GM21381 (cell line): ENCODE data around the gene FIZ1.

Experiments
- ATAC-seq: cut with Tn5 transposase; IDR thresholded peaks from one replicate; pipeline ENCODE4 v1.9.1; 2021; ENCODE audit warnings: mild to moderate bottlenecking, moderate library complexity; ENCODE audit not compliant: unreplicated experiment

FIZ1 gene

GRCh38 chr19:55636723-55637122 lies 37.4 kb upstream of the FIZ1 start:
- ATAC-seq: no peak

DNA sequence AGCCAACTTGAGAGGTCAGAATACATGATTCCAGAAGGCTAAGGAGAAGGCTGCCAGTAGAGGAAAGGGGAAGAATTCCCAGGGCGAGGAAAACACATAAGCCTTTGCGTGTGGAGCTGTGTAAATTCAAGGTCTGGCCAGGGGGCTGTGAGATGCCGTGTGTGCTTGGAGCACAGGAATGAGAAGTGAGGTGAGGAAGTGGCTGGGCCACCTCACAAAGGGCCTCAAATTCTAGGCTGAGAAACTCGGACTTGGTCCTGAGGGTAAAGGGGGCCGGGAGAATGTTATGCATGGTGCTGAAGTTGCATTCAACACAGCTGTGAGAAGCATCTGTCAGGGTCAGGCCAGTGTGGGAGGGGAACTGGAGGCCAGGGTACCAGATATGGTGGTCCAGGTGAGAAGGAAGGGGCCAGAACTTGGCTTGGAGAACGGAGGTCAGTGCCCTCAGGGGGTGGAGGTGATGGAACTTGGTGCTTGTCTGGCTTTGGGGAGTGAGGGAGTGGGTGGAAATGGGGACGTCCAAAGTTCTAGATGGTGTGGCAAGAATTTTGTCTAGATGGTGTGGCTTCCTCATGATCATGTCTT lies 36.6 kb upstream of the FIZ1 start:
- no peak for ATAC-seq

- no peak for ATAC-seq
Measured at GRCh38 chr19:55635334-55635717, 36.0 kb upstream of the FIZ1 start.

GRCh38 chr19:55633861-55634260 lies 34.5 kb upstream of the FIZ1 start:
- no peak for ATAC-seq

DNA sequence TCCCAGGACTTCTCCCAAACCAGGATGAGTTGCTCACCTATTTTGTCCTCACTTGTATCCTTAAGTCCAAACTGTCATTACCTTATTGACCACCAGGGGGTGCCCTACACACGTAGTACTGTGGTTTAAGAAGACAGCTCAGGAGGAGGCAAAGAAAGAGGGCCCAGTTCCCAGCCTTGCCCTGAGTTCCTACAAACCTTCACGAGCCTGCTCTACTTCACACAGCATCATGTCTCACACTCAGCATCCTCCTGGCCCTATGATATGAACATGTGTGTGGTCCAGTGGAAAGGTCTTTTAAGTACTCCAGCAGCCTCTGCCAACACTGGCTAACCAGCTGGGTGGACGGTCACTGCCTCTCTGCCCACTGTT lies 33.1 kb upstream of the FIZ1 start:
- no peak for ATAC-seq

DNA sequence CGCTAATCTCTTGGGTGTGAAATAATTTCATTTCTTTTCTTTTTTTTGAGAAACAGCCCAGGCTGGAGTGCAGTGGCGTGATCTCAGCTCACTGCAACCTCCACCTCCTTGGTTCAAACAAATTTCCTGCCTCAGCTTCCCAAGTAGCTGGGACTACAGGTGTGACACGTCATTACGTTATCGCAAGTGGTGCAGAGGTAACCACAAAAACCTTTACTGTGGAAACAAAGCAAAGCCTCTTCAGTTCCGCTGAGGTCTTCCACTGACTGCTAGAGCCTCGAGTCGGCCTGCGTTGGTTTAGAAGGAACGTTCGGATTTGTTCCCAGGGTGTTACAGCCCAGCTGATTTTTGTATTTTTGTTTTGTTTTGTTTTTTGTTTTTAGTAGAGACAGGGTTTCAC lies 27.0 kb upstream of the FIZ1 start:
- ATAC-seq: no peak

DNA sequence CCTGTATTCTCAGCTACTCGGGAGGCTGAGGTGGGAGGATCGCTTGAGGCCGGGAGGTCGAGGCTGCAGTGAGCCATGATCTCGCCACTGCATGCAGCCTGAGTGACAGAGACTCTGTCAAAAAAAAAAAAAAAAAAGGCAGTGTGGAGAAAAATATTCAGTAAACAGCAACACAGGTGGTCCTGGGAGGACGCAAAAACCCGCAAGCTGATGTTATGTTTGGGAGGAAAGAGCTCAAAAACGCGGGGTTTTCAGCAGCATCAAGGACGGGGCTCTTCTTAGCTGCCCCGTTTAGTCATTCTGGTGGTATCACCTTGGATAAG lies 25.6 kb upstream of the FIZ1 start:
- no peak for ATAC-seq

DNA sequence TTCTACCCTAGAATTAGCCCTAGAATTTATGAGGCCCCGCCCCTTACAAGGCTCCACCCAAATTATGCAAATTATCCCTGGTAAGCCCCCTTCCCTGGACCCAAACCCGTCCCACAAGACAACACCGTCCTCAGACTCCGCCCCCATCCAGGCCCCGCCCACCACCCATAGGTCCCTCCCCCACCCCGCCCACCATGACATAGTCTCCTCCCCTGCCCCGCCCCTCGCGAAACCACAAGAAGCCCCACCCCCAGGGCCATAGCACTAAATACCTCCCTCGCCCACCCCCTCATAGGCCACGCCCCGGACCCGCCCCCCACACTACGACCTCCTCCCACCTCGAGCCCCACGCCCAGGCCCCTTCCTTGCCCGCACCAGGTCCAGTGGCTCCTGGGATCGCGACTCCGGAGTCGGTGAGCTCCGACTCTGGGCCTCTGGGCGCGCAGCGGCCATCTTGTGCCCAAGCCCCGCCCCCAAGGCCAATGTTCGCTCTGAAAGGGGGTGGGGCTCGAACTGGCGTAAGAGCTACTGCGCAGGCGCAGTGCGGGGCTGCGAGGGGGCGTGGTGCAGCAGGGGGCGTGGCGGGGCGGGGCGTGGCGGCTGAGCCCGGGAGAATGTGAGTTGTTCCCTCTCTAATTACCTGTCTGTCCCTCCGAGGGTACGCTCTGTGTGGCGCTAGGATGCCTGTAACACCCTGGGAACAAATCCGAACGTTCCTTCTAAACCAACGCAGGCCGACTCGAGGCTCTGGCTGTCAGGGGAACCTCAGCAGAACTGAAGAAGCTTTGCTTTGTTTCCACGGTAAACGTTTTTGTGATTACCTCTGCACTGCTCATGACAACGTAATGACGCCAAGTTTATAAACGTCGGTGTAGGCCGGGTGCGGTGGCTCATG lies 25.0 kb upstream of the FIZ1 start, which contains the start of gene ZNF784:
ZNF784 (minus strand) TSS at position 458 of the 895 bp plus-strand sequence; CDS start at position 453, 5 bp downstream.
- no peak for ATAC-seq

DNA sequence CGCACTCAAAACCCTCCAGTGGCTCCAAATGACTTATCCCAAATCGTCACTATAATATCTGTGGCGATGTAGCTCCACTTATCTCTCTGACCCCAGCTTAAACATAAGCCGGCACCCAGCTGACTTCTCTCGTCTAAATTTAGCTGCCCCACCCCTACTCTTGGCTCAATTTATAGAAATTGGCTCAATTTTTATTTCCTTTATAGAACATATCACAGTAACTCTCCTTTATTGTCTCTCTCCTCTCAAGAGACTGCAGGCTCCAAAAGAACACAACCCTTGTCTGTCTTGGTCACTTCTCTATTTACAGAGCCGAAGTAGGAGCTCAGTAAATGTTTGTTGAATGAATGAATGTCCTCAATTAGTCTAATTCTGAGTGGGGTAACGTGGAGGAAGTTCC lies 24.2 kb upstream of the FIZ1 start:
- no peak for ATAC-seq

DNA sequence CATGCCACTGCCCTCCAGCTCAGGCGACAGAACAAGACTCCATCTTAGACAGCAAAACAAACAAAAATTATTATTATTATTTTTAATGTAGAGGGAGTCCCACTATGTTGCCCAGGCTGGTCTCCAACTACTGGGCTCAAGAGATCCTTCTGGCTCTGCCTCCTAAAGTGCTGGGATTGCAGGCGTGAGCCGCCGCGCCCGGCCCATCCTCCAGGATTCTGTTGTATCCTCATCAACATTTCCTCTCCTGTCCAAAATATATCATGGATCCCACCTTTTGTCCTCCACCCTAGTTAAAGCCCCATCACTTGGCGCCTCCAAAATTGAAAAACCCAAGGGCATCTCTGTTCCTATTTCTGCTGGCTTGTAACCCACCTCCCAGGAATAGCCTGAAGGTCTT lies 23.8 kb upstream of the FIZ1 start:
- no peak for ATAC-seq

- no peak for ATAC-seq
Measured at GRCh38 chr19:55622242-55622969, 23.1 kb upstream of the FIZ1 start.

DNA sequence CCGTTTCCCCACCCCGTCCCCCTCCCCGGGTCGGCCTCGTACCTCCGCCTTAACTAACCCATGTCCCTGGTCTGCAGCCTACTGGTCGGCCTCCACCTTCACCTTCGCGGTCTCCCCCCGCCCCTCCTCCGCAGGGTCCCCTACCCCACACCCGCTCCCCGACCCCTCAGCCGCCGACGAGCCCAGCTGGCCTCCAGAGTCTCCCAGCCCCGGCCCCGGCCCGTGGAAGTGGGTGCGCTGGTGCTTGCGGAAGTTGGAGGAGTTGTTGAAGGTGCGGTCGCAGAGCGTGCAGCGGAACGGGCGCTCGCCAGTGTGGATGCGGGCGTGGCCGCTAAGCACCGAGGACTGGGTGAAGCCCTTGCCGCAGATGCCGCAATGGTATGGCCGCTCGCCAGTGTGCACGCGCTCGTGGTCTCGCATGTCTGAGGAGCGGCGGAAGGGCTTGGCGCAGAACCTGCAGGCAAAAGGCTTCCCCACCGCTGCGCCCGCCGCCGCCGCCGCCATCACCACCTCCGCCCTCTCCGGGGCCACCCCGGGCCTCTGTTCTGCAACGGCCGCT lies 22.4 kb upstream of the FIZ1 start:
- ATAC-seq: no peak

DNA sequence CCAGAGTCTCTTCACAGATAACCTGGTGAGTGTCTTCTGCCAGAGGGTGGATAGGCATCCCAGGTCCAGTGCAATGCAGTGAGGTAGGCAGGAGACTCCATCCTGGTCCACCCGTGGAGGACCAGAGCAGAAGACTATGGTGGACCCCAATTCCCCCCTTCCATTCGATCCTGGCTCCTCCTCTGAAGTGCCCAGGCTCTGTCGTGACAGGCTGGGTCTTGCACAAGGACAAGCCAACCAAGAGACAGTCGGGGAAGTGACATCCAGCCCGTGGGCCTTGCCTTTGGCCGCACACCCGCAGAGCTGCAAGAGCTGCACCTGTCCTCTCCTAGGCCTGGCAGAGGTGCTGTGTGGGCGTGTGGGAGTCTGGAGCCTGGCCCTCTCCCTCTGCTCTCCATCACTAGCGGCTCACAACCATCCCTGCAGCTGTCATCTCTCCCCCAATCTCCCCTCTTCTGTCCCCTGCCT lies 21.9 kb upstream of the FIZ1 start:
- no peak for ATAC-seq

GRCh38 chr19:55620410-55621204 lies 21.3 kb upstream of the FIZ1 start:
- no peak for ATAC-seq

GRCh38 chr19:55619286-55619685 lies 20.0 kb upstream of the FIZ1 start:
- ATAC-seq: no peak

- no peak for ATAC-seq
Measured at GRCh38 chr19:55618426-55618825, 19.1 kb upstream of the FIZ1 start.

GRCh38 chr19:55617426-55617825 lies 18.1 kb upstream of the FIZ1 start:
- no peak for ATAC-seq

- no peak for ATAC-seq
Measured at GRCh38 chr19:55616395-55616875, 17.1 kb upstream of the FIZ1 start.

- no peak for ATAC-seq
Measured at GRCh38 chr19:55615543-55616394, 16.5 kb upstream of the FIZ1 start.
